Neural crest cell (in vitro differentiated cells): ENCODE measurements around the gene GAK. TPM values are rescaled to one million over a fixed set of nuclear protein-coding genes. Genes with fewer than 3 reads are reported as not detected.

Experiments used
- DNase-seq: peaks from one replicate; pipeline ENCODE4 v3.0.0; 2021; ENCODE audit warnings: low read depth, mixed read lengths, low spot score
- H3K27ac Mint-ChIP-seq: one replicate; pipeline ENCODE4 v1.8.0; 2021; ENCODE audit warnings: mild to moderate bottlenecking, mixed read lengths; ENCODE audit not compliant: unreplicated experiment
- H3K27me3 Mint-ChIP-seq: 2 replicates; pipeline ENCODE4 v1.8.0; 2021; ENCODE audit warnings: low read depth, mild to moderate bottlenecking, mixed read lengths
- H3K36me3 Mint-ChIP-seq: 2 replicates; pipeline ENCODE4 v1.8.0; 2021; ENCODE audit warnings: low read depth, mild to moderate bottlenecking, mixed read lengths
- H3K4me1 Mint-ChIP-seq: 2 replicates; pipeline ENCODE4 v1.8.0; 2021; ENCODE audit warnings: mixed read lengths
- H3K4me3 Mint-ChIP-seq: one replicate; pipeline ENCODE4 v1.8.0; 2021; ENCODE audit warnings: mild to moderate bottlenecking, mixed read lengths
- H3K9me3 Mint-ChIP-seq: 2 replicates; pipeline ENCODE4 v1.8.0; 2021; ENCODE audit warnings: mixed read lengths
- CTCF ChIP-seq: fragments of 200-600 bp; sonication (generic); conservative IDR thresholded peaks from 2 replicates; pipeline ENCODE4 v1.5.0; 2021; ENCODE audit warnings: antibody characterized with exemption, mild to moderate bottlenecking
- total RNA-seq: library from RNA; stranded (reverse); gene quantifications from 2 replicates; pipeline ENCODE4 v1.2.1, GENCODE V29; 2021

GAK gene
- total RNA-seq, 1 donor from 2014 or later = 87.7 TPM

GRCh38 chr4:912548-913279 lies 19.4 kb downstream of the GAK start:
- H3K27ac Mint-ChIP-seq = no peak overlapping the region
- no peaks in the 10 kb centered on the region for H3K27me3 Mint-ChIP-seq
- no peak overlapping the region for H3K4me3 Mint-ChIP-seq
- H3K36me3 Mint-ChIP-seq = no peaks in the 10 kb centered on the region
- no peak for DNase-seq
- no peak for TF ChIP-seq CTCF
- H3K4me1 Mint-ChIP-seq = peaks cover 24% of the 10 kb centered on the region
- H3K9me3 Mint-ChIP-seq = no peaks in the 10 kb centered on the region

GRCh38 chr4:911871-912490 lies 20.1 kb downstream of the GAK start:
- TF ChIP-seq CTCF = no peak
- no peaks in the 10 kb centered on the region for H3K27me3 Mint-ChIP-seq
- H3K9me3 Mint-ChIP-seq = no peaks in the 10 kb centered on the region
- no peak overlapping the region for H3K27ac Mint-ChIP-seq
- DNase-seq = no peak
- H3K4me1 Mint-ChIP-seq = peaks cover 24% of the 10 kb centered on the region
- no peaks in the 10 kb centered on the region for H3K36me3 Mint-ChIP-seq
- no peak overlapping the region for H3K4me3 Mint-ChIP-seq

GRCh38 chr4:911221-911751 lies 20.8 kb downstream of the GAK start:
- Mint-ChIP-seq H3K27me3 (no peaks in the 10 kb centered on the region), H3K27ac (no peak overlapping the region), H3K4me3 (no peak overlapping the region), H3K4me1 (peaks cover 29% of the 10 kb centered on the region), H3K36me3 (no peaks in the 10 kb centered on the region), H3K9me3 (no peaks in the 10 kb centered on the region)
- no peak for TF ChIP-seq CTCF
- no peak for DNase-seq

- Mint-ChIP-seq H3K4me1 (peaks cover 26% of the 10 kb centered on the region), H3K4me3 (no peak overlapping the region), H3K36me3 (peaks cover 5% of the 10 kb centered on the region), H3K27ac (no peak overlapping the region), H3K27me3 (no peaks in the 10 kb centered on the region), H3K9me3 (no peaks in the 10 kb centered on the region)
- DNase-seq = no peak
- TF ChIP-seq CTCF = no peak
Measured at GRCh38 chr4:910366-911091, 21.6 kb downstream of the GAK start.

GRCh38 chr4:909821-910220 lies 22.3 kb downstream of the GAK start:
- H3K36me3 Mint-ChIP-seq = peaks cover 5% of the 10 kb centered on the region
- no peak for TF ChIP-seq CTCF
- H3K4me3 Mint-ChIP-seq = no peak overlapping the region
- peaks cover 20% of the 10 kb centered on the region for H3K4me1 Mint-ChIP-seq
- no peaks in the 10 kb centered on the region for H3K9me3 Mint-ChIP-seq
- DNase-seq = no peak
- no peaks in the 10 kb centered on the region for H3K27me3 Mint-ChIP-seq
- H3K27ac Mint-ChIP-seq = no peak overlapping the region
